A673 (cell line): ENCODE data around the gene SGCG. TPM values are rescaled to one million over a fixed set of nuclear protein-coding genes. Genes with fewer than 3 reads are reported as not detected.

Experiments
- Bru-seq: library from RNA; stranded (reverse); fragments of 400-500 nt; gene quantifications from one replicate; lab custom pipeline; 2021; lab: Mats Ljungman, UMichigan
- BruChase-seq, 2 experiments: library from RNA; stranded (reverse); fragments of 400-500 nt; gene quantifications; one replicate each; lab custom pipeline; 2021; lab: Mats Ljungman, UMichigan
- BruUV-seq: library from RNA; stranded (reverse); fragments of 400-500 nt; replicated peaks from 2 replicates; lab custom pipeline; 2021; lab: Mats Ljungman, UMichigan
- CTCF ChIA-PET: fragments of 300-600 bp; sonication (Branson Sonifier 250); formaldehyde crosslinking; loops from one replicate; lab custom pipeline; 2022; ENCODE audit warnings: antibody characterized with exemption; lab: Charles Lee
- POLR2A ChIA-PET: fragments of 300-600 bp; sonication (Branson Sonifier 250); formaldehyde crosslinking; loops from one replicate; lab custom pipeline; 2022; ENCODE audit warnings: antibody characterized with exemption; ENCODE audit not compliant: low non-redundant PET; lab: Charles Lee
- DNase-seq: peaks from one replicate; pipeline ENCODE4 v3.0.0-alpha.2; 2015; ENCODE audit warnings: low spot score
- H3K27ac ChIP-seq: fragments of 200-600 bp; sonication (generic); 2 replicates; pipeline ENCODE4 v1.5.1; 2016; ENCODE audit warnings: mixed run types, low read depth, mild to moderate bottlenecking, mixed read lengths, antibody characterized with exemption, low read length; ENCODE audit not compliant: poor library complexity, severe bottlenecking
- H3K27me3 ChIP-seq: fragments of 200-600 bp; sonication (generic); replicated peaks from 2 replicates; pipeline ENCODE4 v1.6.1; 2017; ENCODE audit warnings: mixed run types, low read depth, mild to moderate bottlenecking, mixed read lengths, antibody characterized with exemption, low read length; ENCODE audit not compliant: insufficient read depth, poor library complexity
- H3K36me3 ChIP-seq: fragments of 200-600 bp; sonication (generic); 2 replicates; pipeline ENCODE4 v1.6.1; 2016; ENCODE audit warnings: mixed run types, mild to moderate bottlenecking, mixed read lengths, antibody characterized with exemption, low read length; ENCODE audit not compliant: insufficient read depth, poor library complexity, severe bottlenecking
- H3K4me1 ChIP-seq: fragments of 200-600 bp; sonication (generic); 2 replicates; pipeline ENCODE4 v1.6.1; 2017; ENCODE audit warnings: mixed run types, mild to moderate bottlenecking, mixed read lengths, antibody characterized with exemption, low read length; ENCODE audit not compliant: insufficient read depth, poor library complexity, severe bottlenecking
- H3K4me3 ChIP-seq: fragments of 200-600 bp; sonication (generic); 2 replicates; pipeline ENCODE4 v1.5.1; 2016; ENCODE audit warnings: low read depth, mixed run types, mild to moderate bottlenecking, mixed read lengths, low read length; ENCODE audit not compliant: poor library complexity, severe bottlenecking
- H3K9me3 ChIP-seq: fragments of 200-600 bp; sonication (generic); 2 replicates; pipeline ENCODE4 v1.6.1; 2016; ENCODE audit warnings: mixed run types, low read depth, mild to moderate bottlenecking, mixed read lengths, antibody characterized with exemption, low read length; ENCODE audit not compliant: poor library complexity, severe bottlenecking
- CTCF ChIP-seq: fragments of 300-800, 200-600 bp; sonication (generic); conservative IDR thresholded peaks from 2 replicates; pipeline ENCODE4 v1.5.1; 2017; ENCODE audit warnings: low read depth, mild to moderate bottlenecking, antibody characterized with exemption, low read length, moderate library complexity, mixed read lengths
- EZH2 ChIP-seq: fragments of 200-600 bp; sonication (generic); IDR thresholded peaks from 2 replicates; pipeline ENCODE4 v1.6.1; 2017; ENCODE audit warnings: borderline replicate concordance, low read depth, mild to moderate bottlenecking, mixed read lengths, antibody characterized with exemption, low read length; ENCODE audit not compliant: poor library complexity, severe bottlenecking
- intact Hi-C: fragments of 100-400 bp; cut with micrococcal nuclease; formaldehyde crosslinking; loops from one replicate; pipeline ENCODE4 v1.10.0; 2022; ENCODE audit not compliant: unreplicated experiment
- long read RNA-seq: library from polyadenylated mRNA; stranded (forward); transcript quantifications from one replicate; pipeline ENCODE4 v2.0.0, GENCODE V29; 2022
- total RNA-seq: library from RNA; stranded (reverse); gene quantifications from 2 replicates; pipeline ENCODE4 v1.2.3, GENCODE V29; 2021

SGCG gene
- 0.68 and 0.88 TPM in 2 replicates for total RNA-seq
- percentile 39 among the genes with signal in this experiment for Bru-seq, nascent RNA
- percentile 33 among the genes with signal in this experiment for BruChase-seq, experiment 1, labeled RNA remaining after a 2-hour chase
- percentile 33 among the genes with signal in this experiment for BruChase-seq, experiment 2, labeled RNA remaining after a 6-hour chase
- long read RNA-seq, partial matches to known transcripts = 0 of 2 reads
- long read RNA-seq, other reads (novel, unspliced or antisense) = 2 of 2 reads

GRCh38 chr13:23180711-23181110 lies at the start of gene SGCG:
Gene SGCG, plus strand, starts transcription at chr13:23180979. Its CDS starts 22,716 bp downstream, at chr13:23203695.
- ChIA-PET CTCF (no interaction called here), POLR2A (no interaction called here)
- no peaks in the 10 kb centered on the region for H3K36me3 ChIP-seq
- H3K4me3 ChIP-seq = no peak within 1 kb of the TSS
- DNase-seq = no peak
- no peaks in the 10 kb centered on the region for H3K27me3 ChIP-seq
- no peak within 1 kb of the TSS for H3K27ac ChIP-seq
- intact Hi-C loops = no loop called here
- no peaks in the 10 kb centered on the region for H3K4me1 ChIP-seq
- no TSS peak for BruUV-seq
- TF ChIP-seq EZH2 (no peak), CTCF (no peak)
- no peaks in the 10 kb centered on the region for H3K9me3 ChIP-seq

GRCh38 chr13:23134542-23134941 lies 46.2 kb upstream of the SGCG start:
- no peak overlapping the region for H3K27ac ChIP-seq
- H3K4me3 ChIP-seq = no peak overlapping the region
- no peak for TF ChIP-seq EZH2
- no peak for TF ChIP-seq CTCF
- CTCF ChIA-PET = no interaction called here
- POLR2A ChIA-PET = no interaction called here
- no peaks in the 10 kb centered on the region for H3K9me3 ChIP-seq
- DNase-seq = no peak
- no peaks in the 10 kb centered on the region for H3K36me3 ChIP-seq
- BruUV-seq = no TSS peak
- intact Hi-C loops = no loop called here
- no peaks in the 10 kb centered on the region for H3K4me1 ChIP-seq
- H3K27me3 ChIP-seq = no peaks in the 10 kb centered on the region

GRCh38 chr13:23140492-23140891 lies 40.3 kb upstream of the SGCG start:
- Histone ChIP-seq H3K4me3 (no peak overlapping the region), H3K27ac (no peak overlapping the region), H3K4me1 (no peaks in the 10 kb centered on the region), H3K27me3 (no peaks in the 10 kb centered on the region), H3K36me3 (no peaks in the 10 kb centered on the region), H3K9me3 (no peaks in the 10 kb centered on the region)
- no TSS peak for BruUV-seq
- no peak for DNase-seq
- ChIA-PET POLR2A (no interaction called here), CTCF (no interaction called here)
- TF ChIP-seq CTCF = no peak
- no peak for TF ChIP-seq EZH2
- intact Hi-C loops = no loop called here
